SJCRH30 (cell line): ENCODE measurements around the gene SIRT7. TPM values are rescaled to one million over a fixed set of nuclear protein-coding genes. Genes with fewer than 3 reads are reported as not detected.

Experiments
- DNase-seq, 2 experiments: peaks; one replicate each; pipeline ENCODE4 v3.0.0-alpha.2; 2015 to 2020
- H3K27ac ChIP-seq: fragments of 250-450 bp; sonication (Bioruptor Pico); 2 replicates; pipeline ENCODE4 v1.5.1; 2020; ENCODE audit warnings: mild to moderate bottlenecking, moderate library complexity
- H3K27me3 ChIP-seq: fragments of 250-450 bp; sonication (Bioruptor Pico); 2 replicates; pipeline ENCODE4 v1.5.1; 2020; ENCODE audit warnings: mild to moderate bottlenecking, moderate library complexity
- H3K36me3 ChIP-seq: fragments of 250-450 bp; sonication (Bioruptor Pico); 2 replicates; pipeline ENCODE4 v1.5.1; 2020; ENCODE audit warnings: mild to moderate bottlenecking, moderate library complexity
- H3K4me1 ChIP-seq: fragments of 250-450 bp; sonication (Bioruptor Pico); 2 replicates; pipeline ENCODE4 v1.5.1; 2020; ENCODE audit warnings: mild to moderate bottlenecking, moderate library complexity
- H3K4me3 ChIP-seq: fragments of 250-450 bp; sonication (Bioruptor Pico); 2 replicates; pipeline ENCODE4 v1.5.1; 2020; ENCODE audit warnings: mild to moderate bottlenecking, moderate library complexity
- H3K9me3 ChIP-seq: fragments of 250-450 bp; sonication (Bioruptor Pico); replicated peaks from 2 replicates; pipeline ENCODE4 v1.5.1; 2020; ENCODE audit warnings: mild to moderate bottlenecking, moderate library complexity
- total RNA-seq: library from RNA; depleted of rRNA; stranded (reverse); fragments of >200 nt; shearing (Covaris generic); gene quantifications from 2 replicates; pipeline ENCODE4 v1.2.3, GENCODE V29; 2014

Gene SIRT7
- total RNA-seq, 1 experiment from 2014 or later = 23.5 TPM

DNA sequence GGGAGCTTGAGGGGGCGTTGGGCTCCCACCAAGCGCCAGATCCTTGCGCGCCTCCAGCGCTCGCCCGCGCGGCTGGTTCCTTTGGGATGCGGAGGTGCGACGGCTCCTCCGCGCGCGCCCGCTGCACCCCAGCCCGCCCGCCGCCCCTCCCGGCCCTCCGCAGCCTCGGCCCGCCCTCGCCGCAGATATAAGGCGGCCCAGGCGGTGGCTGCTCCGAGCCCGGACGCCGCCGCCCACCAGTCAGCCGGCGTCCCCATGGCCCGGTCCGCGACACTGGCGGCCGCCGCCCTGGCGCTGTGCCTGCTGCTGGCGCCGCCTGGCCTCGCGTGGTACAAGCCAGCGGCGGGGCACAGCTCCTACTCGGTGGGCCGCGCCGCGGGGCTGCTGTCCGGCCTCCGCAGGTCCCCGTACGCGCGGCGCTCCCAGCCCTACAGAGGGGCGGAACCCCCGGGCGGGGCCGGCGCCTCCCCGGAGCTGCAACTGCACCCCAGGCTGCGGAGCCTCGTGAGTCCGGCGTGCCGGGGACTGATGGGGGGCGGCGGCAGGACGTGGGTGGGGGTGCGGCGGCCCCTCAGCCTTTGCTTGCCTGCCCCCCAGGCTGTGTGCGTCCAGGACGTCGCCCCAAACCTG, 15.8 kb downstream of the SIRT7 start, which contains the start of gene NPB:
TSS of gene NPB (plus strand) at position 216 of the 630 bp plus-strand sequence. CDS start at position 256, 40 bp downstream.
- peaks cover 2% of the 10 kb centered on the region; the same call in 1 of the 2 replicates for H3K4me1 ChIP-seq
- no peaks in the 10 kb centered on the region for H3K27me3 ChIP-seq
- H3K9me3 ChIP-seq = no peaks in the 10 kb centered on the region
- H3K27ac ChIP-seq = no peak within 1 kb of the TSS
- H3K36me3 ChIP-seq = peaks cover 20% of the 10 kb centered on the region
- H3K4me3 ChIP-seq = no peak within 1 kb of the TSS
- DNase-seq = no peak

DNA sequence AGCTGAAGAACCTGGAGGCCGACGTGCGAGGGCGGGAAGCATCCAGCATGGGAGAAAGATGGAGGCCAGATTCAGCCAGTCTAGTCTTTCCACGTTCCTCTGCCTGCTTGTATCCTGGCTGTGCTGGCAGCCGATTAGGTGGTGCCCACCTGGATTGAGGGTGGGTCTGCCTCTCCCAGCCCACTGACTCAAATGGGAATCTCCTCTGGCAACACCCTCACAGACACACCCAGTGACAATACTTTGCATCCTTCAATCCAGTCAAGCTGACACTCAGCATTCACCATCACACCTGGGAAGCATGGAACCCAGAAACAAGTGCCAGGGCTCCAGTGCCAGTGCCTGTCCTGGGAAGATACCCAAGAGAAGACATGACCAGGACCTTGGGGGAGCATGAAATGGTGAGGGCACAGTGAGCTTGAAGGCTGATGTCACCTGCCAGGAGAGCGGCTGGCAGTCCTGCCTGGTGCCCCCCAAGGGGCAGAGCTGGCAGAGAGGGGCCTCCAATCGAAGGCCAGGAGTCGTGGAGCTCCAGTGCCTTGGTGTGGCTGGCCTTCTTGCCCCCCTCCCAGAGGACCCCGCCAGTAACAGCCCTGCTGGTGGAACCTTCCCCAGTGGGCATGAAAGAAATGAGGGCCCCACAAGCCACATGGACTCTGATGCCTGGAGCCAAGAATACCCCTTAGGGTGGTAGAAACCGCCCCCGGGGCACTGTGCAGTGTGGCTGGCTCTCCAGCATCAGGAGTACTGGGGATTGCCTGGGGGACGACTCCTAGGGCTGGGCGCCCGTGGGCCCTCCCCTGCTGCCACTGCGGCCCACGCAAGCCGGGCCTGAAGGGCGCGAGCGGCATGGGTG, 16.6 kb downstream of the SIRT7 start:
- Histone ChIP-seq H3K9me3 (no peaks in the 10 kb centered on the region), H3K27ac (no peak overlapping the region), H3K4me3 (no peak overlapping the region), H3K36me3 (peaks cover 25% of the 10 kb centered on the region), H3K27me3 (no peaks in the 10 kb centered on the region), H3K4me1 (peaks cover 2% of the 10 kb centered on the region; the same call in 1 of the 2 replicates)
- no peak for DNase-seq

DNA sequence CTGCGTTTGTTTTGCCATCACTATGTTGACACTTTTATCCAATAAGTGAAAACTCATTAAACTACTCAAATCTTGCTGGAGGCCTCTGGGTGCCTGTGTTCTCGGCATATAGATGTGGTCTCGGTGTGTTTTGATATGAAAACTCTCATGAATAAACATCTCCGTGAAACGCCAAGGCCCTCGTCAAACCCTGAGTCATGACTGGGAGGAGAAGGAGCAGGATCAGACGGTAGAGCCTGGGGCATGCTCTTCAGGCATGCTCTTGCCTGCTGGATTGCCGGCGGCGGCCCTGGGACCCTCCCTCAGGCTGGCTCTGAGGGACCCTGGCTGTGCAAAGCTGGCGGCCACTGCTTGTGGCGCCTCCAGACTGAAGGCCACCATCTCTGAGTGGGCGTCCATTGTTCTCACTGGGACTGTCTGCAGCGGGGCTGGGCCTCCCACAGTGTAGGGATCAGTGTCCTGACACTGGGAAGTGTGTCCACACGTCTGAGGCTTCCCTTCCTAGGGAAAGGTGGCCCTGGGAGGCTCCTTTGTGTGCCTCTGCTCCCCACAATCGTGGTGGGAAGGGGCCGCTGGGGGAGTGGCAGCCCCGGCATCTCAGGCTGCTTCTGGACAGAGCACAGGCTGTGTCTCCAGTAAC, 17.7 kb downstream of the SIRT7 start:
- Histone ChIP-seq H3K36me3 (peaks cover 34% of the 10 kb centered on the region), H3K27ac (no peak overlapping the region), H3K4me3 (no peak overlapping the region), H3K27me3 (no peaks in the 10 kb centered on the region), H3K4me1 (peaks cover 2% of the 10 kb centered on the region; the same call in 1 of the 2 replicates), H3K9me3 (no peaks in the 10 kb centered on the region)
- DNase-seq = no peak

DNA sequence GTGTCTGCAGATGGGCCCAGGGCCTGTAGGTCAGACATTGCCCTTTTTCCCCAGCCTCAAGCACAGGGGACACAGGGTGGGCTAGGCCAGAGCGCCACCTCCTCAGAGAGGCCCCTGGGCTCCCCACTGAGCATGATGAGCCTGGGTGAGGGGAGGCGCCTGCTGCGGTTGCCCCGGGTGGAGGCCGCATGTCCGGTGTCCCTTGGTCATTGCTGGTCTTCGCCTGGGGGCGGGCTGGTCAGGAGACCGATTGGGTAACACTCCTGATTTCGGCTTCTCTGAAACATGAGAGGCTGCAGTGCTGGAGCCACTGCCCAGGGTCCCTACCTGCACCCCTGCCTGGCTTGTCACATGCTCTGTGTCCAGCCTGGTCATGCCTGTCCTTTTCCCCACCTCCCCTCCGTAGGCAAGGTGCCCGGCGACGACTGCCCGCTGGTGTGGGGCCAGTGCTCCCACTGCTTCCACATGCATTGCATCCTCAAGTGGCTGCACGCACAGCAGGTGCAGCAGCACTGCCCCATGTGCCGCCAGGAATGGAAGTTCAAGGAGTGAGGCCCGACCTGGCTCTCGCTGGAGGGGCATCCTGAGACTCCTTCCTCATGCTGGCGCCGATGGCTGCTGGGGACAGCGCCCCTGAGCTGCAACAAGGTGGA, 18.3 kb downstream of the SIRT7 start:
- H3K4me1 ChIP-seq = peaks cover 2% of the 10 kb centered on the region; the same call in 1 of the 2 replicates
- H3K9me3 ChIP-seq = no peaks in the 10 kb centered on the region
- DNase-seq = no peak
- no peak overlapping the region for H3K27ac ChIP-seq
- peaks cover 37% of the 10 kb centered on the region for H3K36me3 ChIP-seq
- no peak overlapping the region for H3K4me3 ChIP-seq
- H3K27me3 ChIP-seq = no peaks in the 10 kb centered on the region

DNA sequence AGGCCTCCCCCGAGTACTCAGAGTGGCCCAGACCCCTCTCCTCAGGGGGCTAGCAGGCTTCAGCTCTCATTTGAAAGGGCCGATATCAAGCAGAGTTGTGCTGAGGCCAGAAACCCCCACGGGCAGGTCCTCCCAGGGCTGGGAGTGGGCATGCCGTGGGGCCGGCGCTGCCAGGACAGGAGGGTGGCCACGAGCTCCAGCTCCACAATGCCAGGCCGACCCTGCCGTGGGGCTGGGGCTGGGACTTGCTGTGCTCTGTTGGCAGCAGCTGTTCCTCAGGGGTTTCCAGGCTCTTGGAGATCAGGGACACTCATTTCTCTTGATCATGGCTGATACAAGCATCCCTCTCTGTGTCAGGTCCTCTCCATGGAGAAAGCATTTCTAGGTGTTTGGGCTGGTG, 19.1 kb downstream of the SIRT7 start:
- no peak overlapping the region for H3K27ac ChIP-seq
- H3K36me3 ChIP-seq = peaks cover 41% of the 10 kb centered on the region
- no peaks in the 10 kb centered on the region for H3K9me3 ChIP-seq
- H3K4me1 ChIP-seq = peaks cover 2% of the 10 kb centered on the region; the same call in 1 of the 2 replicates
- no peak for DNase-seq
- no peak overlapping the region for H3K4me3 ChIP-seq
- H3K27me3 ChIP-seq = no peaks in the 10 kb centered on the region

DNA sequence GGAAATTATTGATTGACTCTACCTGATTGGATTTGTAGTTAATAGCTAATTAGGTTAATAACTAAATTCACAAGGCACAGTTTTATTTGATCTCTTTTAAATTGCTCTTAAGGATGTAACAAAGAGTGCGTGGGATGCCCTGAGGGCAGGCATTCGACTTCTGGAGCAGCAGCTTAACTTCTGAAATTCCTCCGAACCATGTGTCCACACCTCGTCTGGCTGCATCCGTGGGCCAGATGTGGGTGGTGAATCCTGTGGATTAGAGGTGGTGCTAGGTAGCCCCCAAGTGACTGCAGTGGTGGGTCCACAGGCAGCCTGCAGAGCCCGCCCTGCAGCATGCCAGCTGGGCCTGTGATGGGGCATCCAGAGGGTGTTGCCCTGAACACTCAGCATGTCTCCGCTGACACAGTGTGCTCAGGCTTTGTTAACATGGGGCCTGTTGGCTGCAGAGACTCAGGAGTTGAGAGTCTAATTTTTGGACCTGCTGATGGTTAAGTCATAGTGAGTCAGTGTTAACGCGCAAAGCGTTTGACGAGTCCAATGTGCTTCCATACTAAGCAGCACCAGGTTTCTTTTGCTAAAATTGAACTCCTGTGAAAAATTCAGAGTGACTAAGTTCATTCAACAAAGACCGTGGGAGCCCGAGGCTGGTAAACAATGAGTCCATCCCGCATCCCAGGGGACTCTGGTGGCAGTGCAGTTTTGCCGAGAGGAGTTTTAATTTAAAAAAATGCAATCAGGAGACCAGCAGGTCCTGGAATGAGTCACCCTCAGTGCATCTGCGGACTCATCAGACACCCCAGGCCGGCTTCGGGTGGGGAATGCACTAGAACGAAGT, 19.7 kb downstream of the SIRT7 start:
- no peak overlapping the region for H3K27ac ChIP-seq
- peaks cover 41% of the 10 kb centered on the region for H3K36me3 ChIP-seq
- no peak for DNase-seq
- H3K27me3 ChIP-seq = no peaks in the 10 kb centered on the region
- no peak overlapping the region for H3K4me3 ChIP-seq
- peaks cover 2% of the 10 kb centered on the region; the same call in 1 of the 2 replicates for H3K4me1 ChIP-seq
- no peaks in the 10 kb centered on the region for H3K9me3 ChIP-seq

DNA sequence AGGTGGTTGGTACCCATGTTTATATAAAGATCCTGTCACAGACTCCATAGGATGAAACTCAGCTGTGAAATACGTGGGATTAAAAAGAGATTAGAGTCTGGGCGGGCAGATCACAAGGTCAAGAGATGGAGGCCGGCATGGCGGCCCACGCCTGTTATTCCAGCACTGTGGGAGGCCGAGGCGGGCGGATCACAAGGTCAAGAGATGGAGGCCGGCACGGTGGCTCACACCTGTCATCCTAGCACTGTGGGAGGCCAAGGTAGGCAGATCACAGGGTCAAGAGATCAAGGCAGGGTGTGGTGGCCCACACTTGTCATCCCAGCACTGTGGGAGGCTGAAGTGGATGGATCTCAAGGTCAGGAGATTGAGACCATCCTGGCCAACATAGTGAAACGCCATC, 22.6 kb downstream of the SIRT7 start:
- no peaks in the 10 kb centered on the region for H3K9me3 ChIP-seq
- no peaks in the 10 kb centered on the region for H3K27me3 ChIP-seq
- peak in 1 of 2 experiments; percentile 43 for DNase-seq
- no peak overlapping the region for H3K4me3 ChIP-seq
- peaks cover 2% of the 10 kb centered on the region; the same call in 1 of the 2 replicates for H3K4me1 ChIP-seq
- H3K27ac ChIP-seq = no peak overlapping the region
- peaks cover 42% of the 10 kb centered on the region for H3K36me3 ChIP-seq

DNA sequence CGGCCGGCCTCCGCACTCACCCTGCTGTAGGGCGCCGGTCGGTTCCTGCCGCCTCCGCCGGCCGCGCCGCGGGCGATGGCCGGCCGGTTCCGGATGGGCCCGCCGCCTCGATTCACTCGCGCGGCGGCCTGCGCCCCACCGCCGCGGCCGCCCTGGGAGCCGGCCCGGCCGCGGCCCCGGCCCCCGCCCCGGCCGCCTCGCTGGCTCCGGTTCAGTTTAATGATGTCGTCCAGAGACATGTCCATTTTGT, 26.7 kb downstream of the SIRT7 start:
- no peaks in the 10 kb centered on the region for H3K9me3 ChIP-seq
- no peak for DNase-seq
- no peaks in the 10 kb centered on the region for H3K27me3 ChIP-seq
- H3K4me1 ChIP-seq = peaks cover 19% of the 10 kb centered on the region
- peaks cover 59% of the 10 kb centered on the region for H3K36me3 ChIP-seq
- no peak overlapping the region; the same call in 1 of the 2 replicates for H3K27ac ChIP-seq
- peak overlapping the region; percentile 63 for H3K4me3 ChIP-seq

DNA sequence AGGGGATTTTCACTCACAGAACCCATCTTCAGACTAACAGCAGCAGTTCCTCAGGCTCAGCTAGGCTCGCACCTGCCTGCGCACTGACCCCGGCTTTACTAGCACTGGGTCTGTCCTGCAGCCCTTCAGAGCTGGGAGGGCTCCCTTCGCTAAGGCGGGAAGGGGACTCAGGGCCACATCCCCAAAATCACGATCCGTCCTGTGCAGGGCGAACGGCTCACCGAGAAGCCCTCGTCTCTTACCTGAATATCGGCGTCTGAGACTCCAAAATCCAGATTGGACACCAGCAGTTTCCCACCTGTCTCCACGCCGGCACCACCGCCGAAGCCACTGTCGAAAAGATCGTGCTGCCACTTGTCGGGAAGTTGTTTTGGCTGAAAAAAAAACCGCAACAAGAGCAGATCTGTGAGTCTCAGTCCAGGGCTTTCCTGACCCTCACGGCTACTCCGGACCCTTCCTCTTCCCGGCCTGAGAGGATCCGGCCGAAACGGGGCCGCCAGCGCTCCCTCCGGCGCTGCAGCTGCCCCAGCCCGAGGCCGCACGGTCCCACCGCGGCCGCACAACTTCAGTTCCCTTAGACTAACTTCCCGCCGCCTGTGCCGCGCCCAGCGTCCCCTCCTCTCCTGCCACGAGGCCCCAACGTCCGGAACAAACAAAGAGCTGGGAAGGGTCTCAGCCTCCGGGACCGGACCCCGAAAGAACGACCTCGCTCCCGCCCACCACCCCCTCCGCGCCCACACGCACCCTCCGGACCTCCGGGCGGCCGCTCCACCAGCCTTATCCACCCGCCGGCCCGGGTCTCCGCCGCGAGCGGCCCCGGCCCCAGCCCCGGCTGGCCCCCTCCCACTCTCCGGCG, 27.3 kb downstream of the SIRT7 start:
- H3K27ac ChIP-seq = peak overlapping the region; percentile 67
- H3K9me3 ChIP-seq = no peaks in the 10 kb centered on the region
- peaks cover 60% of the 10 kb centered on the region for H3K36me3 ChIP-seq
- peaks cover 24% of the 10 kb centered on the region for H3K4me1 ChIP-seq
- DNase-seq = peak in 1 of 2 experiments; percentile 51
- H3K4me3 ChIP-seq = peak overlapping the region; percentile 63
- no peaks in the 10 kb centered on the region for H3K27me3 ChIP-seq

DNA sequence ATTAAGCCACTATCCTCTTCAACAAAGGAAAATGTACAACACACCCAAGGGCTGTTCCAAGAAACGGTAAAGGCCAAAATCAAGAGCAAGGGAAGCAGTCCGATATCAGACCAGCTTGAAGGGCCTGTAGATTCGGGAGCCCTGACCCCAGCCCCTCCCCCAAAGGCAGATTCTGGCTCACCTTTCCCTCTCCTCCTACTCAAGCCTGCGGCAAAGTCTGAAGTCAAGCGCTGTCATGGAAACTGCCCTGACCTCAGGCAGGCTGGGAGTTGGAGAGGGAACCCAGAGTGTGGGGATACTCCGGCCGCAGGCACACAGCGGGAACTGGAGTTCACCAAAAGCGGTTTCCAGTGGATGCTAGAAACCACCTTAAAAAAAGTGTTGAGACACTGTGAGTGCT, 28.4 kb downstream of the SIRT7 start:
- Histone ChIP-seq H3K9me3 (no peaks in the 10 kb centered on the region), H3K4me3 (no peak overlapping the region), H3K27me3 (no peaks in the 10 kb centered on the region), H3K27ac (no peak overlapping the region), H3K36me3 (peaks cover 64% of the 10 kb centered on the region), H3K4me1 (peaks cover 30% of the 10 kb centered on the region)
- no peak for DNase-seq

DNA sequence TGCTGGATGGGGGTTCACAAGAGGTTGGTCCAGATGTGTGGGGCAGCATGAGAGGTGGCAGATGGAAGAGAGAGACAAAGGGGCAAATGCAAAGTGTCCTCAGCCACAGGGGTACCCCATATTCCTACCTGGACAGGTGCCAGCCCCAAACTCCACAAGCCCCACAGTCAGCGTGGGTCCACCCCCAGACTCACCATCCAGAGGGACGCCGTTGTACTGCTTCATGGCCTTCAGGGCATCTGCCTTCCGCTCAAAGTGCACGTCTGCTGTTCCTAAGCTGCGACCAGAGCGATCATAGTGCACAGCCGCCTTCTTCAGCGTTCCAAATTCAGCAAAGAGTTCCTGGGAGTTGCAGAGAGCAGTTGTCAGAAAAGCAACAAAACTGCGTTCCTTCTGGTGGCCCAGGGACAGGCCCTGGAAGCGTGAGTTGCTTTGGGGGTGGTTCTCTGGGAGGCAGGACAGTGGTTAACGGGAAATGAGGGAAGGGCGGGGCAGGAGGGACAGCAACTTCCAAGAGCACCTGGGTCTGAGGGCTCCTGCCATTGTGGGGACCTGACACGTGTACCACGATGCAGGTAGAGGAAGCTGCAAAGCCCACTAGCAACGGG, 28.9 kb downstream of the SIRT7 start:
- Histone ChIP-seq H3K27me3 (no peaks in the 10 kb centered on the region), H3K27ac (no peak overlapping the region), H3K4me3 (no peak overlapping the region), H3K9me3 (no peaks in the 10 kb centered on the region), H3K4me1 (peaks cover 30% of the 10 kb centered on the region), H3K36me3 (peaks cover 66% of the 10 kb centered on the region)
- no peak for DNase-seq

DNA sequence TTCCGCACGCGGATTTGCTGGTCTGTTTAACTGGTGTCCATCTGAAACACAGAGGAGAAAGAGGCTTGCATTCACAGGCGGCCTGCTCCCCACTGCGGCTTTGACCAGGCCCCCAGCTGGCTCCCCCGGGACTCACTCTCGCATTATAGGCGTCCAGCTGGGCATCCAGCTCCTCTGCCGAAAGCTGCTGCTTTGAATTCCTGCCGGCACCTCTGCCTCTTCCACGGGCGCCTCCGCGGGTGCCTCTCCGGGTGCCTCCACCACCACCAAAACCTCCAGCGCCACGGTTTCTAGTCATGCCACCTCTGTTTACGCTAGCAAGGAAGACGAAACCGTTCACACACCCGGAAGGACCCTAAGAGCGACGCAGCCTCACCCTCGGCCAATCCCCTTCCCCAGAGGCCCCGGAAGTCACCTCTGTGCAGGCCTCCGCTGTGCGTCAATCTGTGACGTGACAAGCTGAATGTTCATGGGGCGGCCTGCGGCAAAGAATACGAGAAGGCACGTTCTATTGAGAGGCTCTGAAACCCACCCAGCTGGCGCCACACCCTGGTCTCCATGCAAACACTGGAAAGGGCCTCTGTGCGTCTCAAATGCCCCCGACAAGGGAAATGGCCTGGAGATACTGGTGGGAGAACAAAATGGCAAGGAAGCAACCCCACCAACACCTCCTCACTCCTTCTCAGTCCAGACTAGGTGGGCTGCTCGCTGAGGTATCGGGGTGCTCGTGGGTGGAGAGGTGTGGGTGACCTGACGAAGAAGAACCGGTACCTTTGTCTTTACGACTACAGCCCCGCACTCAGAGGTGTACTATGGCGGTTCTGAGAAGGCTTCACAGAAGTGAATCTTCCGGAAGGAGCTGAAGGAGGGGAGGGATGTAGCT, 29.6 kb downstream of the SIRT7 start:
- DNase-seq = peak in 1 of 2 experiments; percentile 20
- Histone ChIP-seq H3K4me3 (no peak overlapping the region), H3K27me3 (no peaks in the 10 kb centered on the region), H3K27ac (no peak overlapping the region), H3K9me3 (no peaks in the 10 kb centered on the region), H3K4me1 (peaks cover 30% of the 10 kb centered on the region), H3K36me3 (peaks cover 73% of the 10 kb centered on the region)
